ENCODE results near the gene BCL2L12. TPM values are rescaled to one million over a fixed set of nuclear protein-coding genes. Genes with fewer than 3 reads are reported as not detected.

Gene BCL2L12
- total RNA-seq, 1 donor = 5.1 TPM

DNA sequence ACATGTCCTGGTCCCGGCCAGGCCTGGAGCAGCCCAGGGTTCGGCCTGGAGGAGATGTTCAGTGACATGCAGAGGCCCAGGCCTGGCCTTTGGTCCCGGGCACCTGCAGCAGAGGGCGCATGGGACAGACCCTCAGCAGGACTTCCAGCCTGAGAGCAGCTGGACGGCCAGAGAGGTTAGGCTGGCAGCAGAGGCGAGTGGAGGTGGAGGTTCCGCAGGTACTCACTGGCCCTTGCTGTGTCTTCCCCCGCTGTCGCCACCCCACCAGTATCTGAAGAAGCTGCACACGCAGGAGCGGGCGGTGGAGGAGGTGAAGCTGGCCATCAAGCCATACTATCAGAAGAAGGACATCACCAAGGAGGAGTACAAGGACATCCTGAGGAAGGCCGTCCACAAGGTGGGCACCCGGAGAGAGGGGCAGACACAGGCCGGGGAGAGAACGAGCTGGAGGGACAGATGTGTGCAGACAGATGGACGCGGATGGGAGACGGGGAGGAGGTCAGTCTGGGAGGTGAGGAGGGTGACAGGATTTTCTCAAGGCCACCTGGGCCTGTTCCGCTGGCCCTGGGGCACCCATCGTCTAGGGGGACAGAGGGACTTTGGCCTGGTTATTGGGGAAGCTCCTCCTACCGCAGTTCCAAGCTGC, 8.1 kb upstream of the BCL2L12 start:
- no peak for DNase-seq (ENCODE audit: insufficient read length, low spot score, missing footprints)
- peaks cover 19% of the 10 kb centered on the region for H3K79me2 ChIP-seq (ENCODE audit: insufficient read depth, low read length)
- no peak overlapping the region for H3K4me2 ChIP-seq (ENCODE audit: insufficient read depth, low read length)
- H3K4me3 ChIP-seq (ENCODE audit: insufficient read depth, low read length) = no peak overlapping the region
- H3K27me3 ChIP-seq (ENCODE audit: insufficient read depth, low read length) = no peaks in the 10 kb centered on the region
- H3K27ac ChIP-seq (ENCODE audit: low read depth, low read length) = no peak overlapping the region
- TF ChIP-seq, protein P1, sequence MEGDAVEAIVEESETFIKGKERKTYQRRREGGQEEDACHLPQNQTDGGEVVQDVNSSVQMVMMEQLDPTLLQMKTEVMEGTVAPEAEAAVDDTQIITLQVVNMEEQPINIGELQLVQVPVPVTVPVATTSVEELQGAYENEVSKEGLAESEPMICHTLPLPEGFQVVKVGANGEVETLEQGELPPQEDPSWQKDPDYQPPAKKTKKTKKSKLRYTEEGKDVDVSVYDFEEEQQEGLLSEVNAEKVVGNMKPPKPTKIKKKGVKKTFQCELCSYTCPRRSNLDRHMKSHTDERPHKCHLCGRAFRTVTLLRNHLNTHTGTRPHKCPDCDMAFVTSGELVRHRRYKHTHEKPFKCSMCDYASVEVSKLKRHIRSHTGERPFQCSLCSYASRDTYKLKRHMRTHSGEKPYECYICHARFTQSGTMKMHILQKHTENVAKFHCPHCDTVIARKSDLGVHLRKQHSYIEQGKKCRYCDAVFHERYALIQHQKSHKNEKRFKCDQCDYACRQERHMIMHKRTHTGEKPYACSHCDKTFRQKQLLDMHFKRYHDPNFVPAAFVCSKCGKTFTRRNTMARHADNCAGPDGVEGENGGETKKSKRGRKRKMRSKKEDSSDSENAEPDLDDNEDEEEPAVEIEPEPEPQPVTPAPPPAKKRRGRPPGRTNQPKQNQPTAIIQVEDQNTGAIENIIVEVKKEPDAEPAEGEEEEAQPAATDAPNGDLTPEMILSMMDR (IDR thresholded peaks at IDR 0.05; ENCODE audit: extremely low read depth, low read depth, low read length) = no peak
- no peaks in the 10 kb centered on the region for H3K4me1 ChIP-seq (ENCODE audit: insufficient read depth, low read length)
- no peaks in the 10 kb centered on the region for H3K9me3 ChIP-seq (ENCODE audit: low read depth, low read length)
- H3K36me3 ChIP-seq (ENCODE audit: insufficient read depth, low read length) = peaks cover 75% of the 10 kb centered on the region
- H2AFZ ChIP-seq (ENCODE audit: low read length) = no peak overlapping the region
- H4K20me1 ChIP-seq (ENCODE audit: insufficient read depth, low read length) = peaks cover 13% of the 10 kb centered on the region

DNA sequence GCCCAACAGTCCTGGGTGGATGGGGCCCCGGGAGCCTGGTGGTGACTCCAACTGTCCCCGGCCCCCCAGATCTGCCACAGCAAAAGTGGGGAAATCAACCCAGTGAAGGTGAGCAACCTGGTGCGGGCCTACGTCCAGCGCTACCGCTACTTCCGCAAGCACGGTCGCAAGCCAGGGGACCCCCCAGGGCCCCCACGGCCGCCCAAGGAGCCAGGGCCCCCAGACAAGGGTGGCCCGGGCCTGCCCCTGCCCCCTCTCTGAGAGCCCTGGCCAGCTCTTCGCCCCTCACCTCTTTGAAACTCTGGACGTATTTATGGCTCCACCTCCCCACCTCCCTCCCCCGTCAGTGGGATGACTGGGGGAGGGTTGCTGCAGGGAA, 7.6 kb upstream of the BCL2L12 start:
- H3K36me3 ChIP-seq (ENCODE audit: insufficient read depth, low read length) = peaks cover 76% of the 10 kb centered on the region
- H2AFZ ChIP-seq (ENCODE audit: low read length) = no peak overlapping the region

DNA sequence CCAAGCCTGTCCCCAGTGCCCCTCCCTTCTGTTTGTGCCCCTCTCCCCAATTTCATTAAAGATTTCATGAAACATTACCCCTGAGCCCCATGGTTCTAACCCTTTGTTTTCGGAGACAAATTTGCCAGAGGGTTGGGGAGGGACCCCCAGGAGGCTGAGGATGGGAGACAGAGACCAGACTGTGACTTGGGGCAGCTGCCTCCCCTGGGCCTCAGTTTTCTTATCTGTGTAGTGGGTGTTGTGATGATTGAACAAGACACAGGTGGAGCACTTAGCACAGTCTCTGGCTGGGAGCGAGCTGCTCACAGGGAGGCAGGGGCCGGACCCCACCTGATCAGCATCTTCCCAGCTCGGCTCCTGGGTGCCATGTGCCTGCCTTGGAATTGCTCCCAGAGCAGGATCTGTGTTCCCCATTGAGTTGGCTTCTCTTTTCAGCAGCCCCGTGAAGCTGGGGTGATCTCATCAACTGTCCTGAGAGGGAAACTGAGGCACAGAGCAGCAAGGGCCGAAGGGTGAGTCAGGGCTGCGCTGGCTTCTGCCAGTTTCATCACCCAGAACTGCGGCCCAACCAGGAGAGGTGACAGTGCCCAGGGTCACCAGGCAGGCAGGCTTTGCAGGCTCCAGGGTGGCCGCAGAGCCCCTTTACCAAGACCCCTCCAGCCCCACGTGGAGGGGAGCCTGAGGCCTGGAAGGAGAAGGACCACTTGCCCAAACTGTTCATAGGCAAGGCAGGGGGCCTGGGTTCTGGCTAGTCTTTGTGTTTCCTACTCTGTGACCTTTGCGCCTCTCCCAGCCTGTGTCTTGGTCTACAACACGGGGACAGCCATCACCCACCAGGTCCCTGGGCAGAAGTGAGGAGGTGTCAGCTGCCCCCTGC, 6.9 kb upstream of the BCL2L12 start:
- peaks cover 12% of the 10 kb centered on the region for H4K20me1 ChIP-seq (ENCODE audit: insufficient read depth, low read length)

More for the DNA sequence above, 7.6 kb upstream of the BCL2L12 start:
- DNase-seq (ENCODE audit: insufficient read length, low spot score, missing footprints) = no peak
- H3K4me3 ChIP-seq (ENCODE audit: insufficient read depth, low read length) = no peak overlapping the region
- H3K27ac ChIP-seq (ENCODE audit: low read depth, low read length) = no peak overlapping the region
- no peaks in the 10 kb centered on the region for H3K4me1 ChIP-seq (ENCODE audit: insufficient read depth, low read length)
- H3K4me2 ChIP-seq (ENCODE audit: insufficient read depth, low read length) = no peak overlapping the region
- no peaks in the 10 kb centered on the region for H3K27me3 ChIP-seq (ENCODE audit: insufficient read depth, low read length)
- H3K79me2 ChIP-seq (ENCODE audit: insufficient read depth, low read length) = peaks cover 19% of the 10 kb centered on the region
- peaks cover 13% of the 10 kb centered on the region for H4K20me1 ChIP-seq (ENCODE audit: insufficient read depth, low read length)
- no peaks in the 10 kb centered on the region for H3K9me3 ChIP-seq (ENCODE audit: low read depth, low read length)
- TF ChIP-seq, protein P1 (IDR thresholded peaks at IDR 0.05; ENCODE audit: extremely low read depth, low read depth, low read length) = no peak

More for the DNA sequence above, 6.9 kb upstream of the BCL2L12 start:
- peaks cover 17% of the 10 kb centered on the region for H3K79me2 ChIP-seq (ENCODE audit: insufficient read depth, low read length)
- no peak overlapping the region for H3K4me2 ChIP-seq (ENCODE audit: insufficient read depth, low read length)
- H3K27me3 ChIP-seq (ENCODE audit: insufficient read depth, low read length) = no peaks in the 10 kb centered on the region
- no peaks in the 10 kb centered on the region for H3K9me3 ChIP-seq (ENCODE audit: low read depth, low read length)
- H3K4me3 ChIP-seq (ENCODE audit: insufficient read depth, low read length) = no peak overlapping the region
- TF ChIP-seq, protein P1 (IDR thresholded peaks at IDR 0.05; ENCODE audit: extremely low read depth, low read depth, low read length) = no peak
- H2AFZ ChIP-seq (ENCODE audit: low read length) = no peak overlapping the region
- no peak overlapping the region for H3K27ac ChIP-seq (ENCODE audit: low read depth, low read length)
- DNase-seq (ENCODE audit: insufficient read length, low spot score, missing footprints) = no peak
- H3K36me3 ChIP-seq (ENCODE audit: insufficient read depth, low read length) = peaks cover 74% of the 10 kb centered on the region
- H3K4me1 ChIP-seq (ENCODE audit: insufficient read depth, low read length) = no peaks in the 10 kb centered on the region
